K562 (cell line): Measurements from ENCODE around the gene CAMK2B.

ENCODE experiments used
- ELF2 ChIP-seq: fragments of 250-450 bp; sonication (Bioruptor Pico); IDR thresholded peaks from 2 replicates; pipeline ENCODE4 v1.5.0; 2021; ENCODE audit warnings: mild to moderate bottlenecking
- ERF ChIP-seq: fragments of 450-650 bp; formaldehyde crosslinking; IDR thresholded peaks from 2 replicates; pipeline ENCODE4 v1.4.0; 2020; ENCODE audit warnings: mild to moderate bottlenecking, mixed read lengths
- KDM4B ChIP-seq, 2 experiments: fragments of 450-650 bp in 1 of 2; sonication (generic) in 1 of 2; IDR thresholded peaks; 2 replicates each; pipeline ENCODE4 v1.6.1; 2016 to 2017; ENCODE audit warnings: borderline replicate concordance in 2 of 2, antibody characterized with exemption in 1 of 2, low read depth in 1 of 2, mild to moderate bottlenecking in 1 of 2
- POLR2A ChIP-seq: fragments of 450-650 bp; conservative IDR thresholded peaks from 2 replicates; pipeline ENCODE4 v1.6.1; 2016
- RBM17 ChIP-seq: fragments of 200-400 bp; formaldehyde crosslinking; IDR thresholded peaks from 2 replicates; pipeline ENCODE4 v1.6.1; 2017; ENCODE audit warnings: low read depth, mild to moderate bottlenecking, low read length, borderline replicate concordance
- TF ChIP-seq, protein P1 (sequence below), 3 experiments: IDR thresholded peaks in 2 of 3; conservative IDR thresholded peaks in 1 of 3; 2 replicates each; pipeline ENCODE4 v1.5.1; 2011 to 2012; ENCODE audit warnings: low read length in 3 of 3, mild to moderate bottlenecking in 3 of 3, control low read depth in 2 of 3, improper control_type of control experiment in 1 of 3, inconsistent platforms in 1 of 3, low read depth in 1 of 3, mixed read lengths in 1 of 3, moderate library complexity in 1 of 3; ENCODE audit not compliant: insufficient read depth in 2 of 3

- TF ChIP-seq POLR2A: no peak
- no peak for TF ChIP-seq ELF2 (CRISPR knock-in tag)
- TF ChIP-seq RBM17: no peak
- TF ChIP-seq, protein P1, sequence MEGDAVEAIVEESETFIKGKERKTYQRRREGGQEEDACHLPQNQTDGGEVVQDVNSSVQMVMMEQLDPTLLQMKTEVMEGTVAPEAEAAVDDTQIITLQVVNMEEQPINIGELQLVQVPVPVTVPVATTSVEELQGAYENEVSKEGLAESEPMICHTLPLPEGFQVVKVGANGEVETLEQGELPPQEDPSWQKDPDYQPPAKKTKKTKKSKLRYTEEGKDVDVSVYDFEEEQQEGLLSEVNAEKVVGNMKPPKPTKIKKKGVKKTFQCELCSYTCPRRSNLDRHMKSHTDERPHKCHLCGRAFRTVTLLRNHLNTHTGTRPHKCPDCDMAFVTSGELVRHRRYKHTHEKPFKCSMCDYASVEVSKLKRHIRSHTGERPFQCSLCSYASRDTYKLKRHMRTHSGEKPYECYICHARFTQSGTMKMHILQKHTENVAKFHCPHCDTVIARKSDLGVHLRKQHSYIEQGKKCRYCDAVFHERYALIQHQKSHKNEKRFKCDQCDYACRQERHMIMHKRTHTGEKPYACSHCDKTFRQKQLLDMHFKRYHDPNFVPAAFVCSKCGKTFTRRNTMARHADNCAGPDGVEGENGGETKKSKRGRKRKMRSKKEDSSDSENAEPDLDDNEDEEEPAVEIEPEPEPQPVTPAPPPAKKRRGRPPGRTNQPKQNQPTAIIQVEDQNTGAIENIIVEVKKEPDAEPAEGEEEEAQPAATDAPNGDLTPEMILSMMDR (IDR thresholded peaks at IDR 0.05 in 2 of 3, conservative IDR thresholded peaks at IDR 0.05 in 1 of 3; ENCODE audit: insufficient read depth in 2 of 3, low read depth in 1 of 3, low read length in 3 of 3): no peak
- no peak for TF ChIP-seq KDM4B (IDR thresholded peaks at IDR 0.05; ENCODE audit: borderline replicate concordance in 2 of 2, low read depth in 1 of 2)
- no peak for TF ChIP-seq ERF
Measured at GRCh38 chr7:44230286-44230685, 95.1 kb downstream of the CAMK2B start.
